Measurements from ENCODE around the gene INSYN2B.

The INSYN2B gene

GRCh38 chr5:169933127-169933526, 47.2 kb downstream of the INSYN2B start:
- DNase-seq (ENCODE audit: low spot score), result no peak

DNA sequence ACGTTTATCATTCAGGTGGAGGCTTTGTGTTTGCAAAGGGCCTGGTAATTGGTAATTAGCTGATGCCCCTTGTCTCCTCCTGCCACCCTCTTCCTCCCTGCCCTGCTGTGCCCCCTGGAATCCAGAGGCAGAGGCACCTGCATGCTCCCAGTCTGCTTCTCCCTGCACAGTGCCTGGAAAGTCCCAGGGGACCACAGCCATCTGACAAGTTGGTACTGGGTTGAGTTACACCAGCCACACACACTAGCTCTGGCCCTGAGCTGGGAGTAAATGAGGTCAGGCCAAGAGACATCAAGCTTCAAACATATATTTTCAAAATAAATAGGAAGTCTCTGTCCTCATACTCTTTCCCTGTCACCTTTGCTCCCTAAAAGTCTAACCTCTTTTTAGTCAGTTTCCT, 56.3 kb downstream of the INSYN2B start:
- DNase-seq (ENCODE audit: low spot score), result no peak

DNA sequence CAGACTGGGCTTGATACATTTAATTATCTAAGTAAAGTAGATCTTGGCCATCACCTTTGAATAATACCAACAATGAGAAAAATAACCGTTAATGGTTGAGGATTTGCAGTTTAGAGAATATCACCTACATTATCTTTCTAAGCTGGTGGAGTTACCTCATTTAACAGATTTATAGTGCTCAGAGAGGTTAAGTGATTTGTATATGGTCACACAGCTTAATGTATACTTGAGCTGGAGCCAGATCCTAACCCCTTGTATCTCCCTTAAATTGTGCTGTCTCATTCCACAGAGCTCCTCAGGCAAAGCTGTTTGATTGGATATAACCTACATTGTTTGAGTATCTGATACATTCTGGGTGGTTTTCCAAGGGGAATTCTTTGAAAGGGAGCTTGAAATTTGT, 57.8 kb downstream of the INSYN2B start:
- no peak for DNase-seq (ENCODE audit: low spot score)

GRCh38 chr5:169921949-169922348, 58.3 kb downstream of the INSYN2B start:
- no peak for DNase-seq (ENCODE audit: low spot score)

DNA sequence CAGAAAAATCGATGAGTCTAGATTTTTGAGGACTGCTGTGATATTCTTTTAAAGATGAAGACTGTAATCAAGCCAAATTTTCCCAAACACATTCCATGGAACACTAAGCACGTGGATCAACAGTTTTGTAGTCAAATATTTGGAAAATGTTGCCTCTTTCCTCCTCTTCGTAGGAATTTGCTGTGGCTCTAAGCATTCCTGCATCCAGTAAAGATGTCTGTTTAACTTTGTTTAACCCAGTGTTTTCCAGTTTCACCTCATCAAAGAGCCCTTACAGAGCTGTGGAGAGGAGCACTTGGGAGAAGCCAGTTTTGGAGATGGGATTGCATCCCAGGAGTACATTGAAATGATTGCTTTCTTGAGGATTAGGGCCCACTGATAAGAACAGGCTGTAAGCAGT, 58.9 kb downstream of the INSYN2B start:
- no peak for DNase-seq (ENCODE audit: low spot score)

DNA sequence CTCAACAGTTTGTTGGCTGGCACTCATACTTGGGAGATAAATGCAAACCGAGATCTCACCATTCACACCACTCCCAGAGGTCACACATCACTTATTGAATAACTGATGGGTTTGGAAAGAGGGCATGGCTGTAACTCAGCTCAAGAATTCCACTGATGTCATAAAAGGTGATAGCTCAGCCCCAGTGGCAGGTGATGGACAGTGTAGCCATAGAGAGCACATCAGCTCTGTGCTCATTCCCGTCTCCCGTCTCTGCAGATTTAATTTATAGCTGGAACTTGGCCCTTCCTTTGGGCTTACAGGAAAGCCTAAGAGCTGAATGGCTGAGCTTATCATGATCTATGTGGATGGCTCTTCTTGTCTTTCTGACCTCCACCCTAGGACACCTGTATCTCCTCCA, 59.8 kb downstream of the INSYN2B start:
- no peak for DNase-seq (ENCODE audit: low spot score)

DNA sequence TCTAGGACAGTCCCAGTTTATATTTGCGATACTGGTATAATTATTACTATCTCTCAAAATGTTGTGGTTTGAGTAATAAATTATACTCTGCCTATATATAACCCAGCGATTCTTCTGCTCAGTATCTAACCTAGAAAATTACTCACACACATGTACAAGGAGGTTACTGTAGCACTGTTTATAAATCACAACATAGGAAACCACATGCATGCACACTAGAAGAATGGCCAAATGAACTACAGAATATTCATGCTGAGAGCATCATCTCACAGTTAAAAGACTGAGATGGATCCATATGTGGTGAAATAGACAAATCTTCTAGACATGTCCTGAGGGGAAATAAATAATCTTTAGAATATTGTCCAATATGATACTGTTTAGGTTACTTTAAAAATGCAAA, 62.1 kb downstream of the INSYN2B start:
- no peak for DNase-seq (ENCODE audit: low spot score)

DNA sequence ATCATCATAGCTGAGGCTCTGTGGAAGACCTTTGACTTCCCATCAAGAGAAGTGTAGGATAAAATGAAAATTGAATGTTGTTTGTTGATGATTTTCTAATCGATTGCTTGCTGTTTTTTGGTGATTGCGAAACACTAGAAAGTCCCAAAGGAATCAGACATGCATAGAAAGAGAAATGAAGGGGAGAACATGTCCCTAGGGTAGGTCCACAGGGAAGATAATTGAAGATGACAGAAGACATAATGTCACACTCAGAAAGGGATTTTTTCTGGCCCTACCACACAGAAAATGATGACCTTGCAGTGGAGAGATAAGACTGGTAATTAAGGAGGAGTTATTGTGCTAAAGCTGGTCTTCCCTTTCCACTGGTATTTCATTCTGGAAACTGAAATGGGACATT, 62.8 kb downstream of the INSYN2B start:
- no peak for DNase-seq (ENCODE audit: low spot score)

DNA sequence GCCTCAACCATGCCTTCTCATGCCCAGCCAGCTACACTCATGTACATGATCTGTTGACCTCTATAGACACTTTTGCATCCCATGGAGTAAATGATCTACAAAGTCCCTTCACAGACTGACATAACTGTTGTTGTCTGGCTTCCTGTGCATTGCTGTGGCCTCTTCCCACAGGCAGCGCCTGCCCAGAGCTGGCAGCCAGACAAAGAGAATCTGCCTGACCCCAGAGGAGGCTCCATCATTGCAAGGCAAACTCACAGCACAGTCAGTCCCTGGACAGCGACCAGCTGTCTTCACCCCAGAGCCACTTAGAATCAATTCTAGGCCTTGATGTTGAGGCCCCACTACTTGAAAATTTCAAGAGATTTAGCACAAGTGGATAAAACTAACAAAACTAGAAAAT, 65.5 kb downstream of the INSYN2B start:
- DNase-seq (ENCODE audit: low spot score), result peak; percentile 54

- DNase-seq (ENCODE audit: low spot score), result no peak
Observed at GRCh38 chr5:169913479-169913878, 66.8 kb downstream of the INSYN2B start.

- DNase-seq (ENCODE audit: low spot score), result no peak
Observed at GRCh38 chr5:169911448-169912212, 68.7 kb downstream of the INSYN2B start.

DNA sequence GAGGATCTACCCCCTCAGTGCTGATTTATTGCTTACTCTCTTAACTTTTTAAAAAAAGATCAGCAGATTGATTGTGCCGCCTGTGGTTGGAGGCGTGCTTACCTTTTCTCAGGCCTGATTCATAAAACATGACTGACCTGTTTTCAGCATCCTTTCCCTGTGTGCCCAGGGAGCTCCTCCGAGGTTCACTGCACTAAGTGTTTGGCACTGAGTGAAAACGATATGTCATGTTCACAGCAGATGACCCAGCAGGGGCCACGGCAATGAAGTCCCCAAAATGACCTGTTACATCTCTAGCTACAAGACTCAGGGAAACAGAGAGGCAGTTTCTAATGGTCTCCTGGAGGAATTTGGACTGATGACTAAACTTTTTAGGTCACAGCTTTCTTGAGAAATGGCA, 69.9 kb downstream of the INSYN2B start:
- peak; percentile 20 for DNase-seq (ENCODE audit: low spot score)

DNA sequence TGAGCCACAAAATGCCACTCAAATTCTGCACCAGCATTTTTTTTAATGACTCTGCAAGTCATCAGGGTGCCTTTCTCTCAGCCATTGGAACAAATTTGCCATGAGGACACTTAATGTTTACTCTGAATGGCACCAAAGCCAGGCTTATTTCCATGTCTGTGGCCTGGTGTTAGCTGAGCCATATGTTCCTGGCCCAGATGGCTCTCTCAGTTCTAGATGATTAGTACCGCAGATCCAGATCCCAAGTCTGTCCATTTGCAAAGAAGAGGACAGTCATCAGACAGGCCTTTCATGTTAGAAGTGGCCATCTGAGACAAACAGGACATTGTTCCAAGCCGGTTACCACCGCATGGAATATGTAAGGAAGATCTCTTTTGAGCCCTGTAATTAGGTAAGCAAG, 70.3 kb downstream of the INSYN2B start:
- DNase-seq (ENCODE audit: low spot score), result no peak

GRCh38 chr5:169908864-169909263, 71.4 kb downstream of the INSYN2B start:
- DNase-seq (ENCODE audit: low spot score), result no peak

DNA sequence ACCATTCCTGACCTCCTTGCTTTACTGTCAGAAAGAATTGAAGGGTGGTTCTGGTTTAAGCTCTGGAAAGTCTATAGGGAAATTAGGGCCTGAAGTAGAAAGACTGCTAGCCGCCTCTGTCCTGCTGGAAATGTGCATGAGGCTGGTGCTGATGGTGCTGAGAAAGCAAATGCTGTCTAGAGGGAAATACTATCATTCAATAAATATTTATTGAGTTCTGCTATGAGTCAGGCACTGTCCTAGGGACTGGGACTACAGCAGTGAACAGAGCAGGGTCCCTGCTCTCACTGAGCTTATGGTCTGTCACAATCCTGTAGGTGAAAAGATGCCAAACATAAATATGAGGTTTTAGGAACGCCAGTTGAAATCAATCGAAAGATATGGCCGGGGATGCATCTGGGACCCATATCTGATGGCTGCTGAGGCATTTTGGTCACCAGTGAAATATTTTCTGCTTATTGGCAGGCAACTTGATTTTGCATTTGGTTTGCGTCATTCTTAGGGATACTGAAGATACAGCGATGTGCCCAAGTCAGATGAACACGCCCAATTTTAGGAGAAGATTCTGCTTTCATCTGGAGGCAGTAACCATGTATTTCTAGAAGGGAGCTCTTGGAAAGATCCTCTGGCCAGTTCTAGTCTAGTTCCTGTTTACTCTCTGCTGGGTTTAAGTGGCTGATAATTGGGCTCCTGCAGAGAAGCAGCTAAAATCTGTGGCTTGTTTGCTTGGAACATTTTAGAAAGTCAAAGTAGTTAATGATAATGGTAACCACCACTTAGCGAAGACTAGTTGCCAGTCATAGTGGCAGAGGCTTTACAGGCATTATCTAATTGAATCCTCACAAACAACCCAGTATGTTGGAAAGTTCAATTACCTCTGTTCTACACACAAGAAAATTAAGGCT, 73.3 kb downstream of the INSYN2B start:
- DNase-seq (ENCODE audit: low spot score), result no peak

- DNase-seq (ENCODE audit: low spot score), result no peak
Observed at GRCh38 chr5:169905017-169905416, 75.3 kb downstream of the INSYN2B start.

GRCh38 chr5:169904508-169904907, 75.8 kb downstream of the INSYN2B start:
- DNase-seq (ENCODE audit: low spot score), result no peak

DNA sequence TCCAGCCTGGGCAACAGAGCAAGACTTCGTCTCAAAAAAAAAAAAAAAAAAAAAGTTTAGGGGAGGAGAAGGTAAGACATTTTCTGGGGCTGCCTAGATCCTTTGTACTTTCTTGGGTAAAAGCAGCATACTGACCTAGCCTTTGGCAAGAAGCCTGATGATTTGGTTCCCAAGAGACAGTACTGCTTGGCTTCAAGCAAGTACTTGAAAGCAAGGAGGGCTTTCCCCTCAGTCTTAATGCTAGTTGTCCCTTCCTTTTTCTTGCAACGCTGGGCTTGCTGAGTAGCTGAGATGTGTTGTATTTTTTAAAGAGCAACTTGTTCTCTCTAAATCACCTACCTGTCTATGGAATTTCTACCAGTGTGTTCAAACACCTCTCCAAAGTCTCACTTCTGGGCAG, 76.2 kb downstream of the INSYN2B start:
- no peak for DNase-seq (ENCODE audit: low spot score)

- DNase-seq (ENCODE audit: low spot score), result no peak
Observed at GRCh38 chr5:169901896-169902295, 78.4 kb downstream of the INSYN2B start.

DNA sequence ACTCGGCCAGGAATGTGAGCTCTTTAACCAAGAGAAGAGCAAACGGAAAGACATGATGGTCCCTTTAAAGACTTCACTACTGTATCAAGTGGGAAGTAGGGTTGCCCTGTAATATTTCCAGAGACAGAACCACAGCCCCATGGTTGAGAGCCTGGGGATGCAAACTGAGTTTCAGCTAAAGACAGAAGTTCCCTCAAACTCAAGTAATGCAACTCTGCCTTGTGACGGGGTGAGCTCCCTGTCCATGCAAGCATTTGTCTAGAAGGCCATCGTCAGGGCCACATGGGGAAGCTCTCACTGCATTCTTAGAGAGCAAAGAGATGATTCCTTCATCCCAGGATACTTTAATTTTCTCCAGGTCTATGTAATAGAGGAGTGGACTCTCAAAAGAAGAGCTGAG, 82.8 kb downstream of the INSYN2B start:
- DNase-seq (ENCODE audit: low spot score), result no peak

GRCh38 chr5:169895926-169896325, 84.4 kb downstream of the INSYN2B start:
- no peak for DNase-seq (ENCODE audit: low spot score)

GRCh38 chr5:169893571-169893970, 86.7 kb downstream of the INSYN2B start:
- no peak for DNase-seq (ENCODE audit: low spot score)

DNA sequence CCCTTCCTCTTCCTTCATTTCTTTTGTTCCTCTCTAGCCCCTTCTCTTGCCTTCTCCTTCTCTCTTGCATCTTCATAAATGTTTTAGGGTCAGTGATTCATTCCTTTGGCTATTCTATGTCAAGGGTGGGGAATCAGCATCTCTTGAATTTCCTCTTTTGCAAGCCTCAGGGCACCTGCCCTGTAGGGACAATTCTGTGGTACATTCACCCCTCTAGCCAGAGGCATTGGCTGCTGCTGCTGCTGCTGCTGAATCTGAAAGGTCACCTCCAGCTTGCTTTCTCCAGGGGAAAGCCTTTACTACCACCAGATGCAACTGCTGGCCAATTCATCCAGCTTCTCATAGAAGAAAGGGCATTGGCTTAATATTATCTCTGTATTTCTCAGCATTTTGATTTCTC, 87.3 kb downstream of the INSYN2B start:
- DNase-seq (ENCODE audit: low spot score), result no peak
